ENCODE results near the gene DMTF1. TPM values are rescaled to one million over a fixed set of nuclear protein-coding genes. Genes with fewer than 3 reads are reported as not detected.

DMTF1 gene
- 798 and 844 TPM in 2 replicates for total RNA-seq (2013; cell fraction: nucleolus; rRNA removed)
- 98.2 and 109 TPM in 2 replicates for total RNA-seq (2014; rRNA removed)
- total RNA-seq (2014; rRNA removed; fragmentation: Illumina TruSeq; extraction: Trizol): 96.3 and 108 TPM in 2 replicates
- total RNA-seq (2021): 62.6 and 79.0 TPM in 2 replicates
- 58.8 TPM for polyA plus RNA-seq (2011; ENCODE audit: low read depth)
- polyA plus RNA-seq (2011; rRNA removed): 191 and 269 TPM in 2 replicates
- 50.8 and 53.1 TPM in 2 replicates for polyA plus RNA-seq (2011; cell fraction: cytosol; rRNA removed)
- polyA plus RNA-seq (2011; cell fraction: nucleus; rRNA removed): 502 and 620 TPM in 2 replicates
- polyA plus RNA-seq (2012): 65.8 and 69.4 TPM in 2 replicates
- 102 and 133 TPM in 2 replicates for polyA plus RNA-seq (2014; fragmentation: Illumina TruSeq; extraction: Trizol)
- polyA plus RNA-seq (2014; fragmentation: Nextera tagmentation; extraction: Ambion mirVana): 10 to 100 TPM; 24.3 to 28.4 TPM
- 58.0 and 65.0 TPM in 2 replicates for polyA plus RNA-seq (2014; rRNA removed)
- 10 to 100 TPM; 49.0 to 52.9 TPM for polyA plus RNA-seq (2016; fragmentation: Nextera tagmentation; extraction: Ambion mirVana)
- polyA minus RNA-seq (2011; rRNA and poly(A)+ RNA removed): 190 and 273 TPM in 2 replicates
- polyA minus RNA-seq (2011; cell fraction: cytosol; rRNA and poly(A)+ RNA removed): 25.3 and 38.2 TPM in 2 replicates
- 392 and 529 TPM in 2 replicates for polyA minus RNA-seq (2011; cell fraction: nucleus; rRNA and poly(A)+ RNA removed)
- Bru-seq, nascent RNA: percentile 97 among the genes with signal in this experiment
- percentile 86 among the genes with signal in this experiment for BruChase-seq, experiment 1, labeled RNA remaining after a 6-hour chase
- BruChase-seq, experiment 2, labeled RNA remaining after a 2-hour chase: percentile 95 among the genes with signal in this experiment
- long read RNA-seq, experiment 1, partial matches to known transcripts: 1 of 5 reads
- long read RNA-seq, experiment 1, other reads (novel, unspliced or antisense): 3 of 5 reads
- long read RNA-seq, experiment 2, partial matches to known transcripts: 23 of 42 reads
- long read RNA-seq, experiment 2, other reads (novel, unspliced or antisense): 13 of 42 reads

DNA sequence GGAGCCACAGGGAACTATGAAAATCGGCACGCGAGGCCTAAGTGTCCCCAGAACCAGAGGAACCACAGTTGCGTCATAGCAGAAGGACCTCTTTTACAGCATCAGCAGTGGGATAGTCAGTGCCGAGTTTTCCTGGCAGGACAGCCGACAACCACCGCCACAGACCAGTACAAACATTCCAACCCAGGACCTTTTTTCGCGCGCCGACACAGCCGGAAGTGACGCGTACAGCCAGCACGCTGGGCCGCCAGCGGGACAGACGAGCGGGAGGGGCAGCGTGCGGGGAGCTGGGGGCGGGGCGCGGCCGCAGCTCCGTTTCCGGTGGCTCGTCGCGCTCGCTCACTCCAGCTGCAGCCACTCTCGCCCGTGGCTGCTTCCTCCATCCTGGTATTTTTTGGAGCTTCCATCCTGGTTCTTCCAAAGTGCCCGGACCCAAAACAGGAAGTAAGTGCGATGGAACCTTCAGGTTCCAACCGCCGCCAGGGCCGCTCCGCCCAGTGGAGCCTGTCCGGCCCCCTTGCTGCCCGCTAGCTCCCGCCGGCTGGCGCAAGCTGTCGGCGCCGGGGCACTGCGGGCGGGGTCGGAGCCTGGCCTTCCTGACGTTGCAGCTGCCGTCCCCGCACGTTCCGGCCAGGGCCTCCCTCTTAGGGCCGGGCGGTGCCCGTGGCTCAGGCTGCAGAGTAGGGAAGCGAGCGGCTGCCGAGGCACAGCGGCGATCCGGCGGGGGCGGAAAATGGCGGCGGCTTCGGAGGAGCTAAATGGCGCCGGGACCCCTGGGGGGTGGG is at the start of gene DMTF1:
DMTF1 (plus strand) TSS at position 342 of the 785 bp plus-strand sequence. CDS start 12,489 bp downstream, outside the sequence.
- DNase-seq (ENCODE audit: low read depth, low spot score): peak; percentile 53
- ChIA-PET SMC1A (ENCODE audit: uncharacterized antibody, unreplicated experiment) (interaction anchor here (1.3 to 7.7 kb wide), 6 partner anchors 9 to 67 kb away, joined by 3 to 112 read pairs (median 4); partner anchors contain the start of gene TMEM243), POLR2A (interaction anchor here (0.6 to 10.2 kb wide), 10 partner anchors 9 to 698 kb away, joined by 3 to 215 read pairs (median 4); partner anchors contain the start of genes CROT and TMEM243), CTCF (interaction anchor here (0.6 to 3.1 kb wide), 4 partner anchors 60 to 322 kb away, joined by 3 to 24 read pairs (median 4); no protein-coding TSS in a partner anchor), RAD21 (ENCODE audit: unreplicated experiment) (interaction anchor here (1.3 to 6.0 kb wide), 5 partner anchors 9 to 64 kb away, joined by 5 to 153 read pairs (median 5); partner anchors contain the start of gene TMEM243)
- peak within 1 kb of the TSS; percentile 97 for H3K9ac ChIP-seq (ENCODE audit: control insufficient read depth, insufficient read depth, low read length)
- peak within 1 kb of the TSS; percentile 91 for H3K4me3 ChIP-seq
- H3K36me3 ChIP-seq (ENCODE audit: control insufficient read depth in 2 of 2, insufficient read depth in 2 of 2, low read length in 1 of 2): 0 out of 4 replicates have a peak, but pooled peaks cover 0 to 2% of the 10 kb centered on the region in 2 experiments
- H3K9me3 ChIP-seq (replicated peaks; ENCODE audit: control insufficient read depth, insufficient read depth, low read length): no peaks in the 10 kb centered on the region
- H4K20me1 ChIP-seq (ENCODE audit: control insufficient read depth, insufficient read depth): no peaks in the 10 kb centered on the region; the same call in 1 of the 2 replicates
- peak within 1 kb of the TSS; percentile 96 for H3K4me2 ChIP-seq (ENCODE audit: control insufficient read depth, insufficient read depth)
- peak; percentile 86 for FAIRE-seq
- peak within 1 kb of the TSS; percentile 99 for H3K27ac ChIP-seq (ENCODE audit: control insufficient read depth, insufficient read depth)
- BruUV-seq (replicated peaks): no TSS peak
- H3K4me1 ChIP-seq (ENCODE audit: control insufficient read depth, insufficient read depth, low read length): no peaks in the 10 kb centered on the region
- in situ Hi-C loops (cut with MboI): no loop called here
- peaks cover 57% of the 10 kb centered on the region for H3K79me2 ChIP-seq (ENCODE audit: control insufficient read depth, insufficient read depth, low read length)
- H3K27me3 ChIP-seq (replicated peaks in 1 of 2; ENCODE audit: control insufficient read depth in 2 of 2, insufficient read depth in 2 of 2, low read length in 1 of 2): no peaks in the 10 kb centered on the region
- whole genome bisulfite sequencing (ENCODE audit: insufficient coverage, insufficient replicate concordance, low lambda C conversion rate, missing lambda C conversion rate): 2% methylated on average over 53 of the region's 71 CpGs
- ATAC-seq: peak; percentile 83
- peak within 1 kb of the TSS; percentile 100 for H2AFZ ChIP-seq (ENCODE audit: control insufficient read depth, low read depth, low read length)
- intact Hi-C loops (cut with micrococcal nuclease; ENCODE audit: unreplicated experiment): loop anchor here (1.0 to 10.0 kb wide), 5 partner anchors 67 to 1062 kb away; partner anchors contain the start of genes DBF4, SLC25A40 and TMEM243
- peak; percentile 66; the same call in 1 of the 2 replicates for TF ChIP-seq TAF1 (IDR thresholded peaks at IDR 0.05; ENCODE audit: borderline replicate concordance, low read depth, low read length)
- TF ChIP-seq, protein P1, sequence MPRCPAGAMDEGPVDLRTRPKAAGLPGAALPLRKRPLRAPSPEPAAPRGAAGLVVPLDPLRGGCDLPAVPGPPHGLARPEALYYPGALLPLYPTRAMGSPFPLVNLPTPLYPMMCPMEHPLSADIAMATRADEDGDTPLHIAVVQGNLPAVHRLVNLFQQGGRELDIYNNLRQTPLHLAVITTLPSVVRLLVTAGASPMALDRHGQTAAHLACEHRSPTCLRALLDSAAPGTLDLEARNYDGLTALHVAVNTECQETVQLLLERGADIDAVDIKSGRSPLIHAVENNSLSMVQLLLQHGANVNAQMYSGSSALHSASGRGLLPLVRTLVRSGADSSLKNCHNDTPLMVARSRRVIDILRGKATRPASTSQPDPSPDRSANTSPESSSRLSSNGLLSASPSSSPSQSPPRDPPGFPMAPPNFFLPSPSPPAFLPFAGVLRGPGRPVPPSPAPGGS (IDR thresholded peaks at IDR 0.05; ENCODE audit: borderline replicate concordance, insufficient read depth, low read depth, low read length, poor library complexity, severe bottlenecking): peak; percentile 51
- TF ChIP-seq SMC3 (IDR thresholded peaks at IDR 0.05; ENCODE audit: borderline replicate concordance, low read length): peak; percentile 20; the same call in 1 of the 2 replicates
- peak; percentile 83 for TF ChIP-seq SMAD5 (IDR thresholded peaks at IDR 0.05; ENCODE audit: low read depth)
- TF ChIP-seq, protein P2, sequence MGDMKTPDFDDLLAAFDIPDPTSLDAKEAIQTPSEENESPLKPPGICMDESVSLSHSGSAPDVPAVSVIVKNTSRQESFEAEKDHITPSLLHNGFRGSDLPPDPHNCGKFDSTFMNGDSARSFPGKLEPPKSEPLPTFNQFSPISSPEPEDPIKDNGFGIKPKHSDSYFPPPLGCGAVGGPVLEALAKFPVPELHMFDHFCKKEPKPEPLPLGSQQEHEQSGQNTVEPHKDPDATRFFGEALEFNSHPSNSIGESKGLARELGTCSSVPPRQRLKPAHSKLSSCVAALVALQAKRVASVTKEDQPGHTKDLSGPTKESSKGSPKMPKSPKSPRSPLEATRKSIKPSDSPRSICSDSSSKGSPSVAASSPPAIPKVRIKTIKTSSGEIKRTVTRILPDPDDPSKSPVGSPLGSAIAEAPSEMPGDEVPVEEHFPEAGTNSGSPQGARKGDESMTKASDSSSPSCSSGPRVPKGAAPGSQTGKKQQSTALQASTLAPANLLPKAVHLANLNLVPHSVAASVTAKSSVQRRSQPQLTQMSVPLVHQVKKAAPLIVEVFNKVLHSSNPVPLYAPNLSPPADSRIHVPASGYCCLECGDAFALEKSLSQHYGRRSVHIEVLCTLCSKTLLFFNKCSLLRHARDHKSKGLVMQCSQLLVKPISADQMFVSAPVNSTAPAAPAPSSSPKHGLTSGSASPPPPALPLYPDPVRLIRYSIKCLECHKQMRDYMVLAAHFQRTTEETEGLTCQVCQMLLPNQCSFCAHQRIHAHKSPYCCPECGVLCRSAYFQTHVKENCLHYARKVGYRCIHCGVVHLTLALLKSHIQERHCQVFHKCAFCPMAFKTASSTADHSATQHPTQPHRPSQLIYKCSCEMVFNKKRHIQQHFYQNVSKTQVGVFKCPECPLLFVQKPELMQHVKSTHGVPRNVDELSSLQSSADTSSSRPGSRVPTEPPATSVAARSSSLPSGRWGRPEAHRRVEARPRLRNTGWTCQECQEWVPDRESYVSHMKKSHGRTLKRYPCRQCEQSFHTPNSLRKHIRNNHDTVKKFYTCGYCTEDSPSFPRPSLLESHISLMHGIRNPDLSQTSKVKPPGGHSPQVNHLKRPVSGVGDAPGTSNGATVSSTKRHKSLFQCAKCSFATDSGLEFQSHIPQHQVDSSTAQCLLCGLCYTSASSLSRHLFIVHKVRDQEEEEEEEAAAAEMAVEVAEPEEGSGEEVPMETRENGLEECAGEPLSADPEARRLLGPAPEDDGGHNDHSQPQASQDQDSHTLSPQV (IDR thresholded peaks at IDR 0.05): no peak
- no peak for TF ChIP-seq ZNF274 (IDR thresholded peaks at IDR 0.05; ENCODE audit: insufficient read depth, insufficient read length)
- peak; percentile 99 for TF ChIP-seq MXI1 (IDR thresholded peaks at IDR 0.05; ENCODE audit: low read depth, low read length)
- no peak for TF ChIP-seq NFYB (IDR thresholded peaks at IDR 0.05; ENCODE audit: insufficient read depth, low read depth, low read length)
- TF ChIP-seq NFIC (IDR thresholded peaks at IDR 0.05; ENCODE audit: low read depth, low read length): peak; percentile 20; the same call in 1 of the 2 replicates
- peak in 1 of 2 experiments; percentile 48; a peak in 1 of 4 replicates for TF ChIP-seq EP300 (IDR thresholded peaks at IDR 0.05; ENCODE audit: borderline replicate concordance in 1 of 2, control insufficient read depth in 1 of 2, low read depth in 2 of 2, low read length in 2 of 2)

Measured in GM12878 (cell line).